ENCODE data around the gene HINFP.
"Not testable (repeated sequence)": the region's sequence is repeated elsewhere in the genome, so short reads cannot be mapped to it uniquely, and the experiment has no call there.

The HINFP gene

GRCh38 chr11:119130662-119131061 is 9.3 kb downstream of the HINFP start:
- TF ChIP-seq EZH2 (IDR thresholded peaks at IDR 0.05; ENCODE audit: borderline replicate concordance, low read depth, low read length, severe bottlenecking): no peak
- TF ChIP-seq, protein P1, sequence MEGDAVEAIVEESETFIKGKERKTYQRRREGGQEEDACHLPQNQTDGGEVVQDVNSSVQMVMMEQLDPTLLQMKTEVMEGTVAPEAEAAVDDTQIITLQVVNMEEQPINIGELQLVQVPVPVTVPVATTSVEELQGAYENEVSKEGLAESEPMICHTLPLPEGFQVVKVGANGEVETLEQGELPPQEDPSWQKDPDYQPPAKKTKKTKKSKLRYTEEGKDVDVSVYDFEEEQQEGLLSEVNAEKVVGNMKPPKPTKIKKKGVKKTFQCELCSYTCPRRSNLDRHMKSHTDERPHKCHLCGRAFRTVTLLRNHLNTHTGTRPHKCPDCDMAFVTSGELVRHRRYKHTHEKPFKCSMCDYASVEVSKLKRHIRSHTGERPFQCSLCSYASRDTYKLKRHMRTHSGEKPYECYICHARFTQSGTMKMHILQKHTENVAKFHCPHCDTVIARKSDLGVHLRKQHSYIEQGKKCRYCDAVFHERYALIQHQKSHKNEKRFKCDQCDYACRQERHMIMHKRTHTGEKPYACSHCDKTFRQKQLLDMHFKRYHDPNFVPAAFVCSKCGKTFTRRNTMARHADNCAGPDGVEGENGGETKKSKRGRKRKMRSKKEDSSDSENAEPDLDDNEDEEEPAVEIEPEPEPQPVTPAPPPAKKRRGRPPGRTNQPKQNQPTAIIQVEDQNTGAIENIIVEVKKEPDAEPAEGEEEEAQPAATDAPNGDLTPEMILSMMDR (IDR thresholded peaks at IDR 0.05; ENCODE audit: borderline replicate concordance, extremely low read depth, low read length, poor library complexity, severe bottlenecking): no peak
- Histone ChIP-seq H2AFZ (ENCODE audit: low read depth, low read length) (no peak overlapping the region), H3K79me2 (ENCODE audit: insufficient read depth, low read length) (no peaks in the 10 kb centered on the region), H3K9me3 (ENCODE audit: insufficient read depth, low read length, severe bottlenecking) (no peaks in the 10 kb centered on the region), H3K27ac (ENCODE audit: low read length) (no peak overlapping the region), H3K4me3 (ENCODE audit: low read depth in 1 of 2, low read length in 2 of 2) (no peak overlapping the region), H3K27me3 (ENCODE audit: insufficient read depth, low read length, poor library complexity) (no peaks in the 10 kb centered on the region), H3K4me1 (ENCODE audit: insufficient read depth, low read length) (no peaks in the 10 kb centered on the region), H3K9ac (ENCODE audit: low read depth, low read length) (no peak overlapping the region), H4K20me1 (ENCODE audit: insufficient read depth, low read length) (no peaks in the 10 kb centered on the region), H3K4me2 (ENCODE audit: insufficient read depth, low read length) (no peak overlapping the region), H3K36me3 (ENCODE audit: insufficient read depth, low read length) (peaks cover 57% of the 10 kb centered on the region)
- no peak for ATAC-seq (ENCODE audit: insufficient read depth, low read depth)
- DNase-seq: no peak

DNA sequence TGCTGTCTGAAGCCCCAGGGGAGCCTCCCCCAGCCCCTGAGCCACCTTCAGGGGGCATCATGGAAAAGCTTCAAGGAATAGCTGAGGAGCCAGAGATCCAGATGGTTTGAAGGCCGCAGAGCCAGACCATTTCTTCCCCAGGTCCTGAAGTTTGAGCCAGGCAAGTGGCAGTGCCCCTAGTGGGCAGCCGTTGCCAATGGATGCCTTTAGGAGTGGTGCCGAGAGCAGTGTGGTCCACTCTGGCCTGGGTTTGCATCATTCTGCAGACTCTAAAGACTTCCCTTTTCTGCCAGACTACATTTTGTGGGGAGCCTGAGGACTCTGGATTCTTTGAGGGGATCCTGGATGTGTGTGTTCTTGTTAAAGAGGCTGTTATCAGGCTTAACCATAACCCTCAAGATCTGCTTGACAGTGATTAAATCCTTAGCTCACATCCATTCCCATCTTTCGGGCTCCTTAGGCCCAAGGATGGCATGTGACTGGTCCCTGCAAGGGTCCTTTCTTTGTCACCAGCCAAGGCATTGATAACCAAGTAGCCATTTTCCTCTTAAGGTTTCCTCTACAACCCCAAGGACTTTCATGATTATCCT is 13.1 kb downstream of the HINFP start:
- ATAC-seq (ENCODE audit: insufficient read depth, low read depth): peak; percentile 52; the same call in 1 of the 3 replicates
- H3K79me2 ChIP-seq (ENCODE audit: insufficient read depth, low read length): no peaks in the 10 kb centered on the region
- no peaks in the 10 kb centered on the region for H3K4me1 ChIP-seq (ENCODE audit: insufficient read depth, low read length)
- TF ChIP-seq EZH2 (IDR thresholded peaks at IDR 0.05; ENCODE audit: borderline replicate concordance, low read depth, low read length, severe bottlenecking): no peak
- TF ChIP-seq, protein P1 (IDR thresholded peaks at IDR 0.05; ENCODE audit: borderline replicate concordance, extremely low read depth, low read length, poor library complexity, severe bottlenecking): peak; percentile 64
- no peak overlapping the region for H3K4me3 ChIP-seq (ENCODE audit: low read depth in 1 of 2, low read length in 2 of 2)
- no peak overlapping the region for H3K4me2 ChIP-seq (ENCODE audit: insufficient read depth, low read length)
- H2AFZ ChIP-seq (ENCODE audit: low read depth, low read length): no peak overlapping the region
- H4K20me1 ChIP-seq (ENCODE audit: insufficient read depth, low read length): no peaks in the 10 kb centered on the region
- peaks cover 5% of the 10 kb centered on the region for H3K27me3 ChIP-seq (ENCODE audit: insufficient read depth, low read length, poor library complexity)
- no peaks in the 10 kb centered on the region for H3K9me3 ChIP-seq (ENCODE audit: insufficient read depth, low read length, severe bottlenecking)
- DNase-seq: no peak
- H3K27ac ChIP-seq (ENCODE audit: low read length): no peak overlapping the region
- H3K36me3 ChIP-seq (ENCODE audit: insufficient read depth, low read length): peaks cover 48% of the 10 kb centered on the region
- H3K9ac ChIP-seq (ENCODE audit: low read depth, low read length): no peak overlapping the region

GRCh38 chr11:119139276-119139675 is 17.9 kb downstream of the HINFP start:
- H3K4me3 ChIP-seq (ENCODE audit: low read depth in 1 of 2, low read length in 2 of 2); H3K4me1 ChIP-seq (ENCODE audit: insufficient read depth, low read length); H3K79me2 ChIP-seq (ENCODE audit: insufficient read depth, low read length); H2AFZ ChIP-seq (ENCODE audit: low read depth, low read length); H3K36me3 ChIP-seq (ENCODE audit: insufficient read depth, low read length); H3K4me2 ChIP-seq (ENCODE audit: insufficient read depth, low read length); DNase-seq; H3K27ac ChIP-seq (ENCODE audit: low read length); H4K20me1 ChIP-seq (ENCODE audit: insufficient read depth, low read length); ATAC-seq (ENCODE audit: insufficient read depth, low read depth); H3K9me3 ChIP-seq (ENCODE audit: insufficient read depth, low read length, severe bottlenecking); H3K9ac ChIP-seq (ENCODE audit: low read depth, low read length): not testable (repeated sequence)
- H3K27me3 ChIP-seq (ENCODE audit: insufficient read depth, low read length, poor library complexity): peaks cover 11% of the 10 kb centered on the region

DNA sequence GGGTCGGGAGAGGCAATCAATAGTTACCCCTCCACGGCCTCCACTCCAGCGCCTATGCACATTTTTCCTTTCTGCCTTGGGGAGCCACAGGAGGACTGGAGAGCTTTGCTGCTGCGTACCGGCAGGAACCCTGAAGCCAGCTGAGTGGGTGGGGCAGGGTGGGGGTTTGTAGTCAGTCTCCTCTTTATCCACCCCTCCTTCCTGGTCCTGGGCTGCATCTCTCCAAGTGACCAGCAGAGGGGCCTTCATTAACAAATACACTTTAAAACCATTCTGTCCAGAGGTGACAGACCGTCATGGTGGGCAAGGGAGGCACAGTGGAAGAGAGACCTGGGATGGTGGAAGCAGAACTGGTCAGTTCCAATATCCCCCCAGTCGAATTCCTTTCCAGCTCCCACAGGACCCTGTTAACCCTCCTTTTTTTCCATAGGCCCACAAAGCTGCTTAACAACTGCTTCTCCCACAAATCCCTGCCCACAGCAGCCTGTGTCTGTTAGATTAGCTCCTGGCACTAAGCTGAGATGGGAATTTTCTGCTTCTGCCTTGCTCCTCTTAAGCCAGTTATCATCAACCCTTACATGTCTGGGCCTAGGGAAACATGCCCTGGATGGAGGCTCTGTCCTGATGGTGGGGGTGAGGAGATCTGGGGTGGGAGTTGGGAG is 23.6 kb downstream of the HINFP start:
- Histone ChIP-seq H3K27ac (ENCODE audit: low read length) (no peak overlapping the region), H3K36me3 (ENCODE audit: insufficient read depth, low read length) (no peaks in the 10 kb centered on the region), H3K9ac (ENCODE audit: low read depth, low read length) (no peak overlapping the region), H3K4me2 (ENCODE audit: insufficient read depth, low read length) (no peak overlapping the region), H3K4me1 (ENCODE audit: insufficient read depth, low read length) (peaks cover 19% of the 10 kb centered on the region), H3K27me3 (ENCODE audit: insufficient read depth, low read length, poor library complexity) (peaks cover 40% of the 10 kb centered on the region), H2AFZ (ENCODE audit: low read depth, low read length) (no peak overlapping the region), H3K79me2 (ENCODE audit: insufficient read depth, low read length) (no peaks in the 10 kb centered on the region), H3K9me3 (ENCODE audit: insufficient read depth, low read length, severe bottlenecking) (no peaks in the 10 kb centered on the region), H3K4me3 (ENCODE audit: low read depth in 1 of 2, low read length in 2 of 2) (no peak overlapping the region), H4K20me1 (ENCODE audit: insufficient read depth, low read length) (peaks cover 8% of the 10 kb centered on the region; the same call in 1 of the 2 replicates)
- ATAC-seq (ENCODE audit: insufficient read depth, low read depth): peak; percentile 27; the same call in 2 of the 3 replicates
- peak; percentile 26 for DNase-seq
- no peak for TF ChIP-seq EZH2 (IDR thresholded peaks at IDR 0.05; ENCODE audit: borderline replicate concordance, low read depth, low read length, severe bottlenecking)
- TF ChIP-seq, protein P1 (IDR thresholded peaks at IDR 0.05; ENCODE audit: borderline replicate concordance, extremely low read depth, low read length, poor library complexity, severe bottlenecking): peak; percentile 40

All from DND-41 (cell line).